HepG2 (cell line): ENCODE measurements around the gene MYL6B. TPM values are rescaled to one million over a fixed set of nuclear protein-coding genes. Genes with fewer than 3 reads are reported as not detected.

ENCODE experiments used
- AKAP8 ChIP-seq: sonication (generic); formaldehyde crosslinking; IDR thresholded peaks from 2 replicates; pipeline ENCODE4 v1.5.1; 2020; ENCODE audit warnings: mild to moderate bottlenecking, missing genetic modification reagents
- CCAR2 ChIP-seq: fragments of 200-400 bp; formaldehyde crosslinking; optimal IDR thresholded peaks from 2 replicates; pipeline ENCODE3; 2018; ENCODE audit warnings: low read depth, mild to moderate bottlenecking, low read length, moderate library complexity
- CEBPB ChIP-seq: IDR thresholded peaks from 2 replicates; pipeline ENCODE4 v1.6.1; 2011; ENCODE audit warnings: low read depth, low read length, improper control_type of control experiment, borderline replicate concordance
- GATAD2A ChIP-seq: IDR thresholded peaks from 2 replicates; pipeline ENCODE4 v1.6.1; 2016
- PCBP1 ChIP-seq: fragments of 200-400 bp; formaldehyde crosslinking; IDR thresholded peaks from 2 replicates; pipeline ENCODE4 v1.6.1; 2017; ENCODE audit warnings: mild to moderate bottlenecking, low read depth, low read length, borderline replicate concordance
- RBAK ChIP-seq: sonication (generic); formaldehyde crosslinking; IDR thresholded peaks from 2 replicates; pipeline ENCODE4 v1.5.1; 2020; ENCODE audit warnings: mild to moderate bottlenecking, missing genetic modification reagents
- SOX5 ChIP-seq: IDR thresholded peaks from 2 replicates; pipeline ENCODE4 v1.6.1; 2016; ENCODE audit warnings: borderline replicate concordance
- ZMYM4 ChIP-seq: sonication (generic); formaldehyde crosslinking; IDR thresholded peaks from 2 replicates; pipeline ENCODE4 v1.8.1; 2023; ENCODE audit warnings: mild to moderate bottlenecking, missing genetic modification reagents
- ZNF556 ChIP-seq: sonication (generic); formaldehyde crosslinking; IDR thresholded peaks from 2 replicates; pipeline ENCODE4 v1.4.0; 2020; ENCODE audit warnings: mild to moderate bottlenecking, missing genetic modification reagents, borderline replicate concordance
- ZNF614 ChIP-seq: IDR thresholded peaks from 2 replicates; pipeline ENCODE4 v1.6.1; 2018; ENCODE audit warnings: missing biosample characterization, missing genetic modification reagents, inconsistent platforms, borderline replicate concordance
- ZNF749 ChIP-seq: sonication (generic); formaldehyde crosslinking; IDR thresholded peaks from 2 replicates; pipeline ENCODE4 v1.8.0; 2022; ENCODE audit warnings: mild to moderate bottlenecking, missing genetic modification reagents, moderate library complexity, borderline replicate concordance
- polyA plus RNA-seq, 8 experiments: library from polyadenylated mRNA; depleted of rRNA in 3 of 8; stranded (reverse) in 7 of 8; unstranded in 1 of 8; fragments of >200 nt; fragmentation: Illumina TruSeq in 4 of 8; extraction: Trizol in 4 of 8; gene quantifications; 2 replicates each; pipeline versions ENCODE4 v1.2.1 to v1.2.3, GENCODE V29; 2011 to 2016; ENCODE audit warnings: low read depth in 4 of 8, missing spikeins in 1 of 8, mixed read lengths in 1 of 8; ENCODE audit not compliant: insufficient read depth in 1 of 8
- total RNA-seq, 5 experiments: library from RNA; depleted of rRNA; stranded (reverse); fragments of >200 nt; fragmentation: Illumina TruSeq; extraction: Trizol; gene quantifications; 2 replicates each; pipeline ENCODE4 v1.2.3, GENCODE V29; 2016; ENCODE audit warnings: low read depth in 1 of 5
- TF ChIP-seq, protein P1 (sequence below): sonication (generic); formaldehyde crosslinking; IDR thresholded peaks from 2 replicates; pipeline ENCODE4; 2020; ENCODE audit warnings: missing genetic modification reagents, mild to moderate bottlenecking, borderline replicate concordance
- TF ChIP-seq, protein P2 (sequence below): IDR thresholded peaks from 2 replicates; pipeline ENCODE4 v1.6.1; 2016; ENCODE audit warnings: mild to moderate bottlenecking
- TF ChIP-seq, protein P3 (sequence below): sonication (generic); formaldehyde crosslinking; IDR thresholded peaks from 2 replicates; pipeline ENCODE4 v1.5.1; 2020; ENCODE audit warnings: mild to moderate bottlenecking, missing genetic modification reagents, moderate library complexity
- TF ChIP-seq, protein P4 (sequence below): sonication (generic); formaldehyde crosslinking; IDR thresholded peaks from 2 replicates; pipeline ENCODE4 v1.4.0; 2020; ENCODE audit warnings: missing genetic modification reagents, borderline replicate concordance

The MYL6B gene
- total and polyA plus RNA-seq, 2 of the 13 experiments (the other 11 are each of a cell fraction or from before 2014, with no cell fraction given) = 75.7 to 88.7 TPM

DNA sequence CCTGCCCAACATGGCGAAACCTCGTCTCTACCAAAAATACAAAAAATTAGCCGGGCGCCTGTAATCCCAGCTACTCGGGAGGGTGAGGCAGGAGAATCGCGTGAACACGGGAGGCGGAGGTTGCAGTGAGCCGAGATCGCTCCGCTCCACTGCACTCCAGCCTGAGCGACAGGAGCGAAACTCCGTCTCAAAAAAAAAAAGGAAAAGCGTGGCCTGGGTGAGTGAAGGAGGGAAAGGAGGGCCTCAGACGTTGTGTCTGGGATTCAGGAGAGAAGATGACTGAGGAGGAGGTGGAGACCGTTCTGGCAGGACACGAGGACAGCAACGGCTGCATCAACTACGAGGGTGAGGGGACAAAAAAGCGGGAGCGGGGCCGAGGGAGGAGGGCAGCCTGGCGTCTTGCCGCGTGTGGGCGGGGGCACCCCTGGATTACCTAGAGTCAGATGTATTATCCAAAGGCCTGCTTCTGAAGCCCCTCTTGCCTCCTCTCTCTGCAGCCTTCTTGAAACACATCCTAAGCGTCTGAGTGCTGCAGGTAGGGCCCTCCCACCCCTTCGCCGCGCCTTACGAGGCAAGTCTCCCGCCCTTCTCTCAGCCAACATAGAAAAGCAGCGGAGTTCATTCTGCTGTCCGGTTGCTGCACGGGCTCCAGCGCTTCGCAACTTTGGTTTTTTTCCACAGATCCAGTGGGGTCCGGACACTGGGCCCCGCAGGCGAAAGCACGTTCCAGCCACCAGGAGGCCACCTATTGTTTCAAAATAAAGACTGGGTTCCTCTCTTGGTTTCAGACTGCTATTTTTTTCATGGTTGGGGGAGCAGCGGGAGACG lies 5.0 kb downstream of the MYL6B start (continued):
- TF ChIP-seq ZNF614 (CRISPR knock-in tag) = no peak
- peak; percentile 56; the same call in 1 of the 2 replicates for TF ChIP-seq SOX5 (CRISPR knock-in tag)
- peak; percentile 54; the same call in 1 of the 2 replicates for TF ChIP-seq GATAD2A (CRISPR knock-in tag)
- TF ChIP-seq, protein P1, sequence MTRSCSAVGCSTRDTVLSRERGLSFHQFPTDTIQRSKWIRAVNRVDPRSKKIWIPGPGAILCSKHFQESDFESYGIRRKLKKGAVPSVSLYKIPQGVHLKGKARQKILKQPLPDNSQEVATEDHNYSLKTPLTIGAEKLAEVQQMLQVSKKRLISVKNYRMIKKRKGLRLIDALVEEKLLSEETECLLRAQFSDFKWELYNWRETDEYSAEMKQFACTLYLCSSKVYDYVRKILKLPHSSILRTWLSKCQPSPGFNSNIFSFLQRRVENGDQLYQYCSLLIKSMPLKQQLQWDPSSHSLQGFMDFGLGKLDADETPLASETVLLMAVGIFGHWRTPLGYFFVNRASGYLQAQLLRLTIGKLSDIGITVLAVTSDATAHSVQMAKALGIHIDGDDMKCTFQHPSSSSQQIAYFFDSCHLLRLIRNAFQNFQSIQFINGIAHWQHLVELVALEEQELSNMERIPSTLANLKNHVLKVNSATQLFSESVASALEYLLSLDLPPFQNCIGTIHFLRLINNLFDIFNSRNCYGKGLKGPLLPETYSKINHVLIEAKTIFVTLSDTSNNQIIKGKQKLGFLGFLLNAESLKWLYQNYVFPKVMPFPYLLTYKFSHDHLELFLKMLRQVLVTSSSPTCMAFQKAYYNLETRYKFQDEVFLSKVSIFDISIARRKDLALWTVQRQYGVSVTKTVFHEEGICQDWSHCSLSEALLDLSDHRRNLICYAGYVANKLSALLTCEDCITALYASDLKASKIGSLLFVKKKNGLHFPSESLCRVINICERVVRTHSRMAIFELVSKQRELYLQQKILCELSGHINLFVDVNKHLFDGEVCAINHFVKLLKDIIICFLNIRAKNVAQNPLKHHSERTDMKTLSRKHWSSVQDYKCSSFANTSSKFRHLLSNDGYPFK (CRISPR knock-in tag) = 0 out of 2 replicates have a peak, but pooled peaks have one; percentile 6
- peak; percentile 14; the same call in 1 of the 2 replicates for TF ChIP-seq ZNF556 (CRISPR knock-in tag)
- TF ChIP-seq, protein P2, sequence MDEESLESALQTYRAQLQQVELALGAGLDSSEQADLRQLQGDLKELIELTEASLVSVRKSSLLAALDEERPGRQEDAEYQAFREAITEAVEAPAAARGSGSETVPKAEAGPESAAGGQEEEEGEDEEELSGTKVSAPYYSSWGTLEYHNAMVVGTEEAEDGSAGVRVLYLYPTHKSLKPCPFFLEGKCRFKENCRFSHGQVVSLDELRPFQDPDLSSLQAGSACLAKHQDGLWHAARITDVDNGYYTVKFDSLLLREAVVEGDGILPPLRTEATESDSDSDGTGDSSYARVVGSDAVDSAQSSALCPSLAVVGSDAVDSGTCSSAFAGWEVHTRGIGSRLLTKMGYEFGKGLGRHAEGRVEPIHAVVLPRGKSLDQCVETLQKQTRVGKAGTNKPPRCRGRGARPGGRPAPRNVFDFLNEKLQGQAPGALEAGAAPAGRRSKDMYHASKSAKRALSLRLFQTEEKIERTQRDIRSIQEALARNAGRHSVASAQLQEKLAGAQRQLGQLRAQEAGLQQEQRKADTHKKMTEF = 0 out of 2 replicates have a peak, but pooled peaks have one; percentile 17
- peak; percentile 48 for TF ChIP-seq CCAR2
- TF ChIP-seq, protein P3, sequence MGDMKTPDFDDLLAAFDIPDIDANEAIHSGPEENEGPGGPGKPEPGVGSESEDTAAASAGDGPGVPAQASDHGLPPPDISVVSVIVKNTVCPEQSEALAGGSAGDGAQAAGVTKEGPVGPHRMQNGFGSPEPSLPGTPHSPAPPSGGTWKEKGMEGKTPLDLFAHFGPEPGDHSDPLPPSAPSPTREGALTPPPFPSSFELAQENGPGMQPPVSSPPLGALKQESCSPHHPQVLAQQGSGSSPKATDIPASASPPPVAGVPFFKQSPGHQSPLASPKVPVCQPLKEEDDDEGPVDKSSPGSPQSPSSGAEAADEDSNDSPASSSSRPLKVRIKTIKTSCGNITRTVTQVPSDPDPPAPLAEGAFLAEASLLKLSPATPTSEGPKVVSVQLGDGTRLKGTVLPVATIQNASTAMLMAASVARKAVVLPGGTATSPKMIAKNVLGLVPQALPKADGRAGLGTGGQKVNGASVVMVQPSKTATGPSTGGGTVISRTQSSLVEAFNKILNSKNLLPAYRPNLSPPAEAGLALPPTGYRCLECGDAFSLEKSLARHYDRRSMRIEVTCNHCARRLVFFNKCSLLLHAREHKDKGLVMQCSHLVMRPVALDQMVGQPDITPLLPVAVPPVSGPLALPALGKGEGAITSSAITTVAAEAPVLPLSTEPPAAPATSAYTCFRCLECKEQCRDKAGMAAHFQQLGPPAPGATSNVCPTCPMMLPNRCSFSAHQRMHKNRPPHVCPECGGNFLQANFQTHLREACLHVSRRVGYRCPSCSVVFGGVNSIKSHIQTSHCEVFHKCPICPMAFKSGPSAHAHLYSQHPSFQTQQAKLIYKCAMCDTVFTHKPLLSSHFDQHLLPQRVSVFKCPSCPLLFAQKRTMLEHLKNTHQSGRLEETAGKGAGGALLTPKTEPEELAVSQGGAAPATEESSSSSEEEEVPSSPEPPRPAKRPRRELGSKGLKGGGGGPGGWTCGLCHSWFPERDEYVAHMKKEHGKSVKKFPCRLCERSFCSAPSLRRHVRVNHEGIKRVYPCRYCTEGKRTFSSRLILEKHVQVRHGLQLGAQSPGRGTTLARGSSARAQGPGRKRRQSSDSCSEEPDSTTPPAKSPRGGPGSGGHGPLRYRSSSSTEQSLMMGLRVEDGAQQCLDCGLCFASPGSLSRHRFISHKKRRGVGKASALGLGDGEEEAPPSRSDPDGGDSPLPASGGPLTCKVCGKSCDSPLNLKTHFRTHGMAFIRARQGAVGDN = peak; percentile 88
- peak; percentile 53 for TF ChIP-seq ZMYM4
- 0 out of 2 replicates have a peak, but pooled peaks have one; percentile 25 for TF ChIP-seq PCBP1
- TF ChIP-seq RBAK (CRISPR knock-in tag) = no peak
- 0 out of 2 replicates have a peak, but pooled peaks have one; percentile 71 for TF ChIP-seq AKAP8 (CRISPR knock-in tag)
- TF ChIP-seq, protein P4, sequence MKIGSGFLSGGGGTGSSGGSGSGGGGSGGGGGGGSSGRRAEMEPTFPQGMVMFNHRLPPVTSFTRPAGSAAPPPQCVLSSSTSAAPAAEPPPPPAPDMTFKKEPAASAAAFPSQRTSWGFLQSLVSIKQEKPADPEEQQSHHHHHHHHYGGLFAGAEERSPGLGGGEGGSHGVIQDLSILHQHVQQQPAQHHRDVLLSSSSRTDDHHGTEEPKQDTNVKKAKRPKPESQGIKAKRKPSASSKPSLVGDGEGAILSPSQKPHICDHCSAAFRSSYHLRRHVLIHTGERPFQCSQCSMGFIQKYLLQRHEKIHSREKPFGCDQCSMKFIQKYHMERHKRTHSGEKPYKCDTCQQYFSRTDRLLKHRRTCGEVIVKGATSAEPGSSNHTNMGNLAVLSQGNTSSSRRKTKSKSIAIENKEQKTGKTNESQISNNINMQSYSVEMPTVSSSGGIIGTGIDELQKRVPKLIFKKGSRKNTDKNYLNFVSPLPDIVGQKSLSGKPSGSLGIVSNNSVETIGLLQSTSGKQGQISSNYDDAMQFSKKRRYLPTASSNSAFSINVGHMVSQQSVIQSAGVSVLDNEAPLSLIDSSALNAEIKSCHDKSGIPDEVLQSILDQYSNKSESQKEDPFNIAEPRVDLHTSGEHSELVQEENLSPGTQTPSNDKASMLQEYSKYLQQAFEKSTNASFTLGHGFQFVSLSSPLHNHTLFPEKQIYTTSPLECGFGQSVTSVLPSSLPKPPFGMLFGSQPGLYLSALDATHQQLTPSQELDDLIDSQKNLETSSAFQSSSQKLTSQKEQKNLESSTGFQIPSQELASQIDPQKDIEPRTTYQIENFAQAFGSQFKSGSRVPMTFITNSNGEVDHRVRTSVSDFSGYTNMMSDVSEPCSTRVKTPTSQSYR (CRISPR knock-in tag) = peak; percentile 36; the same call in 1 of the 2 replicates
- TF ChIP-seq ZNF749 = peak; percentile 34; the same call in 1 of the 2 replicates
- TF ChIP-seq CEBPB = peak; percentile 21; the same call in 1 of the 2 replicates
